ENCODE measurements around the gene JUP. TPM values are rescaled to one million over a fixed set of nuclear protein-coding genes. Genes with fewer than 3 reads are reported as not detected.
A peak's percentile ranks its signal among the peaks of the same experiment; 100 is the strongest.

The JUP gene
- 55.8 and 58.1 TPM in 2 replicates for total RNA-seq (2013; cell fraction: nucleolus; rRNA removed)
- 17.9 and 25.5 TPM in 2 replicates for total RNA-seq (2014; rRNA removed)
- 5.3 and 7.3 TPM in 2 replicates for total RNA-seq (2014; rRNA removed; fragmentation: Illumina TruSeq; extraction: Trizol)
- 31.7 and 36.3 TPM in 2 replicates for total RNA-seq (2021)
- 6.3 TPM for polyA plus RNA-seq (2011; ENCODE audit: low read depth)
- polyA plus RNA-seq (2011; rRNA removed) = 5.3 and 34.0 TPM in 2 replicates
- polyA plus RNA-seq (2011; cell fraction: cytosol; rRNA removed) = 36.7 and 43.0 TPM in 2 replicates
- polyA plus RNA-seq (2011; cell fraction: nucleus; rRNA removed) = 36.4 and 67.7 TPM in 2 replicates
- polyA plus RNA-seq (2012) = 15.9 and 17.4 TPM in 2 replicates
- 3.8 and 11.4 TPM in 2 replicates for polyA plus RNA-seq (2014; fragmentation: Illumina TruSeq; extraction: Trizol)
- polyA plus RNA-seq (2014; fragmentation: Nextera tagmentation; extraction: Ambion mirVana) = 1 to 10 TPM; 1.5 to 2.9 TPM
- polyA plus RNA-seq (2014; rRNA removed) = 14.5 and 20.4 TPM in 2 replicates
- 10 to 100 TPM; 10.9 to 11.8 TPM for polyA plus RNA-seq (2016; fragmentation: Nextera tagmentation; extraction: Ambion mirVana)
- 31.9 and 39.4 TPM in 2 replicates for polyA minus RNA-seq (2011; rRNA and poly(A)+ RNA removed)
- polyA minus RNA-seq (2011; cell fraction: cytosol; rRNA and poly(A)+ RNA removed) = 33.7 and 37.0 TPM in 2 replicates
- 17.8 and 23.9 TPM in 2 replicates for polyA minus RNA-seq (2011; cell fraction: nucleus; rRNA and poly(A)+ RNA removed)
- percentile 53 among the genes with signal in this experiment for Bru-seq, nascent RNA
- percentile 66 among the genes with signal in this experiment for BruChase-seq, experiment 1, labeled RNA remaining after a 6-hour chase
- percentile 56 among the genes with signal in this experiment for BruChase-seq, experiment 2, labeled RNA remaining after a 2-hour chase
- long read RNA-seq, experiment 1, partial matches to known transcripts = 55 of 66 reads
- long read RNA-seq, experiment 1, other reads (novel, unspliced or antisense) = 8 of 66 reads
- long read RNA-seq, experiment 2, partial matches to known transcripts = 5 of 6 reads
- long read RNA-seq, experiment 2, other reads (novel, unspliced or antisense) = 1 of 6 reads

GRCh38 chr17:41786227-41787020, at the start of gene JUP:
Gene JUP (minus strand): TSS chr17:41786711. CDS start chr17:41771854, 14,857 bp downstream.
- ChIA-PET RAD21 (ENCODE audit: unreplicated experiment) (interaction anchor here (0.7 to 1.6 kb wide), 8 partner anchors 14 to 144 kb away, joined by 3 to 6 read pairs (median 3); partner anchors contain the start of gene ODAD4), POLR2A (interaction anchor here (0.6 to 1.5 kb wide), 7 partner anchors 12 to 133 kb away, joined by 3 to 8 read pairs (median 3); partner anchors contain the start of gene ACLY), SMC1A (ENCODE audit: uncharacterized antibody, unreplicated experiment) (interaction anchor here (0.6 to 2.0 kb wide), 7 partner anchors 10 to 100 kb away, joined by 3 to 8 read pairs (median 3); no protein-coding TSS in a partner anchor), CTCF (interaction anchor here (0.6 to 2.0 kb wide), 12 partner anchors 8 to 1612 kb away, joined by 3 to 15 read pairs (median 4); no protein-coding TSS in a partner anchor)
- Histone ChIP-seq H2AFZ (ENCODE audit: control insufficient read depth, low read depth, low read length) (peak within 1 kb of the TSS; percentile 58), H3K36me3 (ENCODE audit: control insufficient read depth in 2 of 2, insufficient read depth in 2 of 2, low read length in 1 of 2) (no peaks in the 10 kb centered on the region), H3K27ac (ENCODE audit: control insufficient read depth, insufficient read depth) (no peak within 1 kb of the TSS), H3K4me3 (peak within 1 kb of the TSS; percentile 67; the same call in 1 of the 2 replicates), H3K4me1 (ENCODE audit: control insufficient read depth, insufficient read depth, low read length) (peaks cover 13% of the 10 kb centered on the region), H3K79me2 (ENCODE audit: control insufficient read depth, insufficient read depth, low read length) (no peaks in the 10 kb centered on the region), H3K4me2 (ENCODE audit: control insufficient read depth, insufficient read depth) (peak within 1 kb of the TSS; percentile 71), H3K9me3 (replicated peaks; ENCODE audit: control insufficient read depth, insufficient read depth, low read length) (no peaks in the 10 kb centered on the region; the same call in 2 of the 3 replicates), H3K9ac (ENCODE audit: control insufficient read depth, insufficient read depth, low read length) (no peak within 1 kb of the TSS), H3K27me3 (replicated peaks in 1 of 2; ENCODE audit: control insufficient read depth in 2 of 2, insufficient read depth in 2 of 2, low read length in 1 of 2) (peaks cover 0 to 6% of the 10 kb centered on the region in 2 experiments; a peak in 1 of 4 replicates), H4K20me1 (ENCODE audit: control insufficient read depth, insufficient read depth) (no peaks in the 10 kb centered on the region)
- ATAC-seq = peak; percentile 98
- intact Hi-C loops (cut with micrococcal nuclease; ENCODE audit: unreplicated experiment) = no loop called here
- FAIRE-seq = peak; percentile 95
- no TSS peak for BruUV-seq (replicated peaks)
- peak; percentile 80 for DNase-seq (ENCODE audit: low read depth, low spot score)
- WGBS (ENCODE audit: insufficient coverage, insufficient replicate concordance, low lambda C conversion rate, missing lambda C conversion rate) = 1% methylated on average over 59 of the region's 79 CpGs
- in situ Hi-C loops (cut with MboI) = no loop called here
- TF ChIP-seq IRF3 (IDR thresholded peaks at IDR 0.05) = peak; percentile 92
- TF ChIP-seq RFX5 (IDR thresholded peaks at IDR 0.05; ENCODE audit: low read depth, low read length) = peak; percentile 14; the same call in 1 of the 2 replicates
- TF ChIP-seq NFXL1 (IDR thresholded peaks at IDR 0.05; ENCODE audit: borderline replicate concordance) = no peak
- 0 out of 2 replicates have a peak, but pooled peaks have one; percentile 47 for TF ChIP-seq BACH1 (IDR thresholded peaks at IDR 0.05; ENCODE audit: borderline replicate concordance)
- TF ChIP-seq TBL1XR1 (IDR thresholded peaks at IDR 0.05; ENCODE audit: low read depth, low read length) = 0 out of 2 replicates have a peak, but pooled peaks have one; percentile 46
- peak; percentile 99 for TF ChIP-seq PKNOX1 (IDR thresholded peaks at IDR 0.05)
- no peak for TF ChIP-seq SMAD1 (IDR thresholded peaks at IDR 0.05; ENCODE audit: low read depth, partially characterized antibody)
- peak; percentile 98 for TF ChIP-seq SP1 (IDR thresholded peaks at IDR 0.05; ENCODE audit: low read depth, low read length)
- TF ChIP-seq IKZF1 (conservative IDR thresholded peaks at IDR 0.05) = peak; percentile 62
- TF ChIP-seq DPF2 (IDR thresholded peaks at IDR 0.05) = peak; percentile 97
- peak; percentile 82 for TF ChIP-seq SMARCA5 (IDR thresholded peaks at IDR 0.05)
- TF ChIP-seq ZBTB33 (IDR thresholded peaks at IDR 0.05) = no peak; the same call in 1 of the 2 replicates

Data from GM12878 (cell line).